Measurements from ENCODE around the gene NDOR1. TPM values are rescaled to one million over a fixed set of nuclear protein-coding genes. Genes with fewer than 3 reads are reported as not detected.
A peak's percentile ranks its signal among the peaks of the same experiment; 100 is the strongest.

Gene NDOR1
- total and polyA plus RNA-seq, 2 of the 8 experiments (the other 6 are each of a cell fraction or from before 2014, with no cell fraction given): 25.7 to 32.3 TPM

DNA sequence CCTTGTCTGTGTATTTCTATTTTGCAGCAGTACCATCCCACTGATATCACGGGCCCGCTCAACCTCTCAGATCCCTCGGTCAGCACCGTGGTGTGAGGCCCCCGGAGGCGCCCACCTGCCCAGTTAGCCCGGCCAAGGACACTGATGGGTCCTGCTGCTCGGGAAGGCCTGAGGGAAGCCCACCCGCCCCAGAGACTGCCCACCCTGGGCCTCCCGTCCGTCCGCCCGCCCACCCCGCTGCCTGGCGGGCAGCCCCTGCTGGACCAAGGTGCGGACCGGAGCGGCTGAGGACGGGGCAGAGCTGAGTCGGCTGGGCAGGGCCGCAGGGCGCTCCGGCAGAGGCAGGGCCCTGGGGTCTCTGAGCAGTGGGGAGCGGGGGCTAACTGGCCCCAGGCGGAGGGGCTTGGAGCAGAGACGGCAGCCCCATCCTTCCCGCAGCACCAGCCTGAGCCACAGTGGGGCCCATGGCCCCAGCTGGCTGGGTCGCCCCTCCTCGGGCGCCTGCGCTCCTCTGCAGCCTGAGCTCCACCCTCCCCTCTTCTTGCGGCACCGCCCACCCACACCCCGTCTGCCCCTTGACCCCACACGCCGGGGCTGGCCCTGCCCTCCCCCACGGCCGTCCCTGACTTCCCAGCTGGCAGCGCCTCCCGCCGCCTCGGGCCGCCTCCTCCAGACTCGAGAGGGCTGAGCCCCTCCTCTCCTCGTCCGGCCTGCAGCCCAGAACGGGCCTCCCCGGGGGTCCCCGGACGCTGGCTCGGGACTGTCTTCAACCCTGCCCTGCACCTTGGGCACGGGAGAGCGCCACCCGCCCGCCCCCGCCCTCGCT, 37.5 kb upstream of the NDOR1 start:
- no peaks in the 10 kb centered on the region; a peak in 1 of 8 replicates for H3K36me3 ChIP-seq (ENCODE audit: control insufficient read depth in 2 of 4, insufficient read depth in 4 of 4, low read length in 3 of 4)
- H2BK120ac ChIP-seq (replicated peaks; ENCODE audit: low read depth, low read length): no peak overlapping the region
- H4K5ac ChIP-seq (ENCODE audit: insufficient read length, low read depth, low read length): no peak overlapping the region
- no peak overlapping the region for H3K23ac ChIP-seq (ENCODE audit: insufficient read length)
- no peak overlapping the region for H3K27ac ChIP-seq (ENCODE audit: low read depth, low read length)
- H2BK5ac ChIP-seq (ENCODE audit: low read depth, low read length): no peak overlapping the region
- H2BK20ac ChIP-seq (ENCODE audit: low read length): no peak overlapping the region
- peaks cover 15% of the 10 kb centered on the region; the same call in 1 of the 2 replicates for H3K23me2 ChIP-seq (ENCODE audit: low read depth, low read length)
- no peak overlapping the region for H3K14ac ChIP-seq (ENCODE audit: insufficient read length)
- DNase-seq (ENCODE audit: low read depth in 1 of 2, low spot score in 2 of 2): peak in 1 of 2 experiments; percentile 73
- no peak for FAIRE-seq
- H2AK5ac ChIP-seq (ENCODE audit: low read depth, low read length): no peak overlapping the region
- no peak overlapping the region for H2BK12ac ChIP-seq (ENCODE audit: low read depth, low read length)
- no peaks in the 10 kb centered on the region for H3K79me2 ChIP-seq (ENCODE audit: control insufficient read depth in 1 of 2, insufficient read depth in 2 of 2, low read length in 2 of 2)
- no peak overlapping the region for H4K91ac ChIP-seq (replicated peaks; ENCODE audit: insufficient read length, low read length)
- peaks cover 49 to 96% (median 80%) of the 10 kb centered on the region in 4 experiments for H3K27me3 ChIP-seq (replicated peaks in 1 of 4; ENCODE audit: control insufficient read depth in 3 of 4, extremely low read depth in 1 of 4, insufficient read depth in 3 of 4, low read length in 3 of 4)
- H3K4me1 ChIP-seq (replicated peaks in 1 of 4; ENCODE audit: control insufficient read depth in 3 of 4, insufficient read depth in 4 of 4, low read length in 3 of 4): peaks cover 0 to 19% (median 14%) of the 10 kb centered on the region in 4 experiments; a peak in 6 of 7 replicates
- no peak overlapping the region for H2BK15ac ChIP-seq (ENCODE audit: low read length)
- no peak overlapping the region; the same call in 1 of the 2 replicates for H3K18ac ChIP-seq (ENCODE audit: extremely low read depth, low read length)
- no peak overlapping the region for H2AFZ ChIP-seq (ENCODE audit: low read length)
- no peak overlapping the region for H3K4ac ChIP-seq (replicated peaks; ENCODE audit: insufficient read length, low read depth, low read length)
- H3K4me3 ChIP-seq (ENCODE audit: extremely low read depth in 1 of 4, insufficient read depth in 2 of 4, low read depth in 3 of 4, low read length in 4 of 4): peak overlapping the region; percentile 12 to 65 (median 14); a peak in 6 of 8 replicates
- H4K8ac ChIP-seq (ENCODE audit: extremely low read depth, insufficient read depth, low read length): peak overlapping the region; percentile 71; the same call in 1 of the 2 replicates
- peak overlapping the region; percentile 68 to 96 for H3K4me2 ChIP-seq (ENCODE audit: insufficient read depth in 1 of 2, low read depth in 2 of 2, low read length in 2 of 2)
- POLR2A ChIA-PET (ENCODE audit: partially characterized antibody): interaction anchor here (0.6 to 3.0 kb wide), 8 partner anchors 11 to 97 kb away, joined by 3 to 14 read pairs (median 5); partner anchors contain the start of gene TUBB4B
- TF ChIP-seq, protein P1, sequence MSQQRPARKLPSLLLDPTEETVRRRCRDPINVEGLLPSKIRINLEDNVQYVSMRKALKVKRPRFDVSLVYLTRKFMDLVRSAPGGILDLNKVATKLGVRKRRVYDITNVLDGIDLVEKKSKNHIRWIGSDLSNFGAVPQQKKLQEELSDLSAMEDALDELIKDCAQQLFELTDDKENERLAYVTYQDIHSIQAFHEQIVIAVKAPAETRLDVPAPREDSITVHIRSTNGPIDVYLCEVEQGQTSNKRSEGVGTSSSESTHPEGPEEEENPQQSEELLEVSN (IDR thresholded peaks at IDR 0.05): 0 out of 2 replicates have a peak, but pooled peaks have one; percentile 2
- peak; percentile 12; the same call in 1 of the 2 replicates for TF ChIP-seq NRF1 (IDR thresholded peaks at IDR 0.05; ENCODE audit: low read depth, low read length)
- TF ChIP-seq SP2 (IDR thresholded peaks at IDR 0.05; ENCODE audit: low read length): no peak
- no peak for TF ChIP-seq KDM1A (IDR thresholded peaks at IDR 0.05; ENCODE audit: borderline replicate concordance, low read length)
- no peak for TF ChIP-seq CEBPB (IDR thresholded peaks at IDR 0.05; ENCODE audit: low read depth, low read length)
- TF ChIP-seq GABPA (IDR thresholded peaks at IDR 0.05; ENCODE audit: borderline replicate concordance, insufficient read depth, low read length): 0 out of 2 replicates have a peak, but pooled peaks have one; percentile 49
- no peak for TF ChIP-seq SIX5 (IDR thresholded peaks at IDR 0.05; ENCODE audit: low read depth, low read length)
- TF ChIP-seq EZH2 (IDR thresholded peaks at IDR 0.05; ENCODE audit: low read depth, low read length, severe bottlenecking): peak; percentile 34
- no peak for TF ChIP-seq NANOG (IDR thresholded peaks at IDR 0.05; ENCODE audit: insufficient read depth, low read depth, low read length, poor library complexity, severe bottlenecking)
- no peak overlapping the region for H3K56ac ChIP-seq (replicated peaks; ENCODE audit: insufficient read length, low read depth, low read length)
- no peaks in the 10 kb centered on the region for H3K9me3 ChIP-seq (ENCODE audit: insufficient read depth in 2 of 2, low read depth in 1 of 2, low read length in 1 of 2)
- CTCF ChIA-PET (ENCODE audit: partially characterized antibody): interaction anchor here (0.6 to 2.2 kb wide), 4 partner anchors 8 to 138 kb away, joined by 3 to 5 read pairs (median 4); a partner anchor contains a TSS
- no peaks in the 10 kb centered on the region; the same call in 1 of the 2 replicates for H3K79me1 ChIP-seq (ENCODE audit: low read depth, low read length)
- peaks cover 0 to 13% of the 10 kb centered on the region in 2 experiments for H4K20me1 ChIP-seq (replicated peaks in 1 of 2; ENCODE audit: control insufficient read depth in 1 of 2, insufficient read depth in 2 of 2, low read length in 2 of 2)
- H3K9ac ChIP-seq (replicated peaks in 1 of 4; ENCODE audit: extremely low read depth in 1 of 4, low read depth in 3 of 4, low read length in 3 of 4): no peak overlapping the region
- 7% methylated on average over 14 of the region's 57 CpGs; no CpG with 5 or more reads in 1 of the 2 experiments for WGBS, 2 experiments (ENCODE audit: extremely low coverage in 1 of 2, insufficient coverage in 1 of 2, insufficient read length in 1 of 2, insufficient replicate concordance in 2 of 2, low coverage in 1 of 2, low lambda C conversion rate in 2 of 2, missing lambda C conversion rate in 1 of 2)

Data from H1 (cell line).